Measurements from ENCODE around the gene SPZ1.

Gene SPZ1

GRCh38 chr5:80355686-80356085 lies 35.9 kb downstream of the SPZ1 start:
- DNase-seq (ENCODE audit: low read depth), result no peak
- H3K4me3 ChIP-seq (ENCODE audit: low read depth, low read length), result no peak overlapping the region
- TF ChIP-seq CTCF (conservative IDR thresholded peaks at IDR 0.05; ENCODE audit: low read depth, low read length), result no peak

GRCh38 chr5:80357671-80358070 lies 37.9 kb downstream of the SPZ1 start:
- TF ChIP-seq CTCF (conservative IDR thresholded peaks at IDR 0.05; ENCODE audit: low read depth, low read length), result no peak
- DNase-seq (ENCODE audit: low read depth), result no peak
- H3K4me3 ChIP-seq (ENCODE audit: low read depth, low read length), result no peak overlapping the region

GRCh38 chr5:80360914-80361444 lies 41.2 kb downstream of the SPZ1 start:
- DNase-seq (ENCODE audit: low read depth), result no peak
- TF ChIP-seq CTCF (conservative IDR thresholded peaks at IDR 0.05; ENCODE audit: low read depth, low read length), result no peak
- no peak overlapping the region for H3K4me3 ChIP-seq (ENCODE audit: low read depth, low read length)

GRCh38 chr5:80364892-80365291 lies 45.1 kb downstream of the SPZ1 start:
- no peak overlapping the region for H3K4me3 ChIP-seq (ENCODE audit: low read depth, low read length)
- TF ChIP-seq CTCF (conservative IDR thresholded peaks at IDR 0.05; ENCODE audit: low read depth, low read length), result no peak
- no peak for DNase-seq (ENCODE audit: low read depth)

GRCh38 chr5:80368661-80369480 lies 49.1 kb downstream of the SPZ1 start:
- no peak overlapping the region for H3K4me3 ChIP-seq (ENCODE audit: low read depth, low read length)
- DNase-seq (ENCODE audit: low read depth), result no peak
- no peak for TF ChIP-seq CTCF (conservative IDR thresholded peaks at IDR 0.05; ENCODE audit: low read depth, low read length)

GRCh38 chr5:80369521-80369920 lies 49.7 kb downstream of the SPZ1 start:
- TF ChIP-seq CTCF (conservative IDR thresholded peaks at IDR 0.05; ENCODE audit: low read depth, low read length), result no peak
- H3K4me3 ChIP-seq (ENCODE audit: low read depth, low read length), result no peak overlapping the region
- DNase-seq (ENCODE audit: low read depth), result no peak

GRCh38 chr5:80370390-80370789 lies 50.6 kb downstream of the SPZ1 start:
- DNase-seq (ENCODE audit: low read depth), result no peak
- TF ChIP-seq CTCF (conservative IDR thresholded peaks at IDR 0.05; ENCODE audit: low read depth, low read length), result no peak
- H3K4me3 ChIP-seq (ENCODE audit: low read depth, low read length), result no peak overlapping the region

Data from choroid plexus epithelial cell (primary cell).